ENCODE results near the gene GGA1. TPM values are rescaled to one million over a fixed set of nuclear protein-coding genes. Genes with fewer than 3 reads are reported as not detected.

Gene GGA1
- total RNA-seq, 2 experiments from 2014 or later, result 59.7 to 62.8 TPM

DNA sequence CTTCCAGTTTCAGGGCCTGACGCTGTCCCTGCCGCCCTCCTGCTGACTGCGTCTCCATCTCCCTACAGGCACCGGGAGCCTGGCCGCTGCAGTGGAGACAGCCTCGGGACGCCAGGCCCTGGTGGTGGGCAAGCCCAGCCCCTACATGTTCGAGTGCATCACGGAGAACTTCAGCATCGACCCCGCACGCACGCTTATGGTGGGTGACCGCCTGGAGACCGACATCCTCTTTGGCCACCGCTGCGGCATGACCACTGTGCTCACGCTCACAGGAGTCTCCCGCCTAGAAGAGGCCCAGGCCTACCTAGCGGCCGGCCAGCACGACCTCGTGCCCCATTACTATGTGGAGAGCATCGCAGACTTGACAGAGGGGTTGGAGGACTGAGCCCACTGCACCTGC, 56.9 kb downstream of the GGA1 start:
- Mint-ChIP-seq H3K27ac (no peak overlapping the region), H3K4me1 (ENCODE audit: low read depth) (peaks cover 23% of the 10 kb centered on the region), H3K4me3 (no peak overlapping the region), H3K9me3 (no peaks in the 10 kb centered on the region), H3K36me3 (ENCODE audit: low read depth) (peaks cover 30% of the 10 kb centered on the region), H3K27me3 (no peaks in the 10 kb centered on the region)
- no peak for DNase-seq
- ATAC-seq, result no peak
- CTCF ChIA-PET, result interaction anchor here (68.1 kb wide), 1 partner anchor 40 kb away, joined by 1770 read pairs; the partner anchor contains the start of genes GGA1 and SH3BP1
- TF ChIP-seq, protein P1, sequence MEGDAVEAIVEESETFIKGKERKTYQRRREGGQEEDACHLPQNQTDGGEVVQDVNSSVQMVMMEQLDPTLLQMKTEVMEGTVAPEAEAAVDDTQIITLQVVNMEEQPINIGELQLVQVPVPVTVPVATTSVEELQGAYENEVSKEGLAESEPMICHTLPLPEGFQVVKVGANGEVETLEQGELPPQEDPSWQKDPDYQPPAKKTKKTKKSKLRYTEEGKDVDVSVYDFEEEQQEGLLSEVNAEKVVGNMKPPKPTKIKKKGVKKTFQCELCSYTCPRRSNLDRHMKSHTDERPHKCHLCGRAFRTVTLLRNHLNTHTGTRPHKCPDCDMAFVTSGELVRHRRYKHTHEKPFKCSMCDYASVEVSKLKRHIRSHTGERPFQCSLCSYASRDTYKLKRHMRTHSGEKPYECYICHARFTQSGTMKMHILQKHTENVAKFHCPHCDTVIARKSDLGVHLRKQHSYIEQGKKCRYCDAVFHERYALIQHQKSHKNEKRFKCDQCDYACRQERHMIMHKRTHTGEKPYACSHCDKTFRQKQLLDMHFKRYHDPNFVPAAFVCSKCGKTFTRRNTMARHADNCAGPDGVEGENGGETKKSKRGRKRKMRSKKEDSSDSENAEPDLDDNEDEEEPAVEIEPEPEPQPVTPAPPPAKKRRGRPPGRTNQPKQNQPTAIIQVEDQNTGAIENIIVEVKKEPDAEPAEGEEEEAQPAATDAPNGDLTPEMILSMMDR (IDR thresholded peaks at IDR 0.05), result no peak
- intact Hi-C loops (cut with micrococcal nuclease), result no loop called here
- POLR2A ChIA-PET, result interaction anchor here (1.1 kb wide), 1 partner anchor 28 kb away, joined by 3 read pairs; no protein-coding TSS in a partner anchor

- Mint-ChIP-seq H3K36me3 (ENCODE audit: low read depth) (peaks cover 18% of the 10 kb centered on the region), H3K4me3 (no peak overlapping the region), H3K27ac (no peak overlapping the region), H3K4me1 (ENCODE audit: low read depth) (peaks cover 36% of the 10 kb centered on the region), H3K27me3 (no peaks in the 10 kb centered on the region), H3K9me3 (no peaks in the 10 kb centered on the region)
- intact Hi-C loops (cut with micrococcal nuclease), result no loop called here
- POLR2A ChIA-PET, result interaction anchor here (8.2 kb wide), 1 partner anchor 11 kb away, joined by 49 read pairs; the partner anchor contains the start of gene PDXP
- DNase-seq (no peak), ATAC-seq (peak; percentile 37)
- CTCF ChIA-PET, result interaction anchor here (1.7 to 68.1 kb wide), 3 partner anchors 8 to 44 kb away, joined by 5 to 1770 read pairs (median 17); partner anchors contain the start of genes GGA1 and SH3BP1
- TF ChIP-seq, protein P1 (IDR thresholded peaks at IDR 0.05), result no peak
These were observed 61.0 kb downstream of the GGA1 start for GRCh38 chr22:37669586-37669985.

DNA sequence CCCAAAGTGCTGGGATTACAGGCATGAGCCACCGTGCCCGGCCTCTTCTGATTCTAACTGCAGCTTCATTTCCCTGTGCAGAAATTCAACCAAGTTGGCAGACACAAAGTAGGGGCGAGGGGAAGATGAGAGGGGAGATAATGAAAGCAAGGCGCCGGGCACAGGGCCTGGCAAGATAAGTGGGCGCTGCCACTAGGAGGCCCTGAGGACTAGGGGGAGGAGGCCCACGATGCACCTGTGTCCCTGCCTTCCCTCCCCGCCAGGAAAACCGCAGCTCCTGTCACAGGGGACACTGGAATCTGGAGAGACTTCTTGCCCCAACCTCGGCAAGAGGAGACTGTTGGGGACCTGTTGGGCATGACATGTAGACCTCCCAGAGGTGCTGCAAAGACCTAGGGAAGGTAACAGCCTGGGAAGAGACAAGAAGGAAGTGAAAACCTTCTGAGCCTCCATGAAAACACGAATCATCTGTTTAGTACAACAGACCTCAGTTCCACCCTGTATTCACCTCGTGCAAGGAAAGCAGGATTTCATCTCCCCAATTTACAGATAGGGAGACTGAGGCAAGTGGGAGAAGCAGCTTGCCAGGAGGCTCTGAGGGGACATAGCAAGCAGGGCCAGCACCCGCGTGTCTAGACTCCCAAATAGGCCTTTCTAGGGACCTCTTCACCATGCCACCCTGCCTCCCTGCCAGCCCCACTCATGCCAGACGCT, 63.7 kb downstream of the GGA1 start:
- ChIA-PET POLR2A (interaction anchor here (0.9 to 8.2 kb wide), 9 partner anchors 10 to 63 kb away, joined by 3 to 49 read pairs (median 6); partner anchors contain the start of genes NOL12 and PDXP), CTCF (interaction anchor here (0.8 to 68.1 kb wide), 5 partner anchors 9 to 69 kb away, joined by 4 to 1770 read pairs (median 17); partner anchors contain the start of genes GGA1, NOL12 and SH3BP1)
- H3K4me1 Mint-ChIP-seq (ENCODE audit: low read depth), result peaks cover 58% of the 10 kb centered on the region
- H3K27ac Mint-ChIP-seq, result peak overlapping the region; percentile 55
- H3K27me3 Mint-ChIP-seq, result no peaks in the 10 kb centered on the region
- peak overlapping the region; percentile 14 for H3K4me3 Mint-ChIP-seq
- peak; percentile 28 for DNase-seq
- intact Hi-C loops (cut with micrococcal nuclease), result loop anchor here (2.0 kb wide), 1 partner anchor 14 kb away; the partner anchor contains the start of gene PDXP
- no peak for ATAC-seq
- H3K36me3 Mint-ChIP-seq (ENCODE audit: low read depth), result peaks cover 3% of the 10 kb centered on the region
- H3K9me3 Mint-ChIP-seq, result no peaks in the 10 kb centered on the region
- TF ChIP-seq, protein P1 (IDR thresholded peaks at IDR 0.05), result no peak

GRCh38 chr22:37672920-37673455, 64.4 kb downstream of the GGA1 start:
- H3K4me3 Mint-ChIP-seq, result no peak overlapping the region
- ChIA-PET POLR2A (interaction anchor here (1.2 to 8.2 kb wide), 6 partner anchors 11 to 36 kb away, joined by 5 to 49 read pairs (median 10); partner anchors contain the start of genes NOL12, PDXP and SH3BP1), CTCF (interaction anchor here (68.1 kb wide), 1 partner anchor 48 kb away, joined by 1770 read pairs; the partner anchor contains the start of genes GGA1 and SH3BP1)
- no peaks in the 10 kb centered on the region for H3K9me3 Mint-ChIP-seq
- H3K36me3 Mint-ChIP-seq (ENCODE audit: low read depth), result peaks cover 5% of the 10 kb centered on the region
- ATAC-seq, result no peak
- no peaks in the 10 kb centered on the region for H3K27me3 Mint-ChIP-seq
- TF ChIP-seq, protein P1 (IDR thresholded peaks at IDR 0.05), result no peak
- intact Hi-C loops (cut with micrococcal nuclease), result loop anchor here (2.0 kb wide), 1 partner anchor 14 kb away; the partner anchor contains the start of gene PDXP
- H3K4me1 Mint-ChIP-seq (ENCODE audit: low read depth), result peaks cover 64% of the 10 kb centered on the region
- peak; percentile 29 for DNase-seq
- peak overlapping the region; percentile 55 for H3K27ac Mint-ChIP-seq
